C1 segment of cervical spinal cord (tissue), 14 donors: ENCODE results near the gene OR2T33.
"Not testable (repeated sequence)": the region's sequence is repeated elsewhere in the genome, so short reads cannot be mapped to it uniquely, and the experiment has no call there.

ENCODE experiments used
- DNase-seq, 14 donors: peaks; one replicate each; lab custom pipeline; 2025; lab: John Stamatoyannopoulos, UW

Gene OR2T33, protein sequence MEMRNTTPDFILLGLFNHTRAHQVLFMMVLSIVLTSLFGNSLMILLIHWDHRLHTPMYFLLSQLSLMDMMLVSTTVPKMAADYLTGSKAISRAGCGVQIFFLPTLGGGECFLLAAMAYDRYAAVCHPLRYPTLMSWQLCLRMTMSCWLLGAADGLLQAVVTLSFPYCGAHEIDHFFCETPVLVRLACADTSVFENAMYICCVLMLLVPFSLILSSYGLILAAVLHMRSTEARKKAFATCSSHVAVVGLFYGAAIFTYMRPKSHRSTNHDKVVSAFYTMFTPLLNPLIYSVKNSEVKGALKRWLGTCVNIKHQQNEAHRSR

GRCh38 chr1:248277876-248278275 is at the start of gene OR2T33:
Gene OR2T33, minus strand, starts transcription at chr1:248277976. Its CDS starts 4,162 bp downstream, at chr1:248273814.
- no peak for DNase-seq

DNA sequence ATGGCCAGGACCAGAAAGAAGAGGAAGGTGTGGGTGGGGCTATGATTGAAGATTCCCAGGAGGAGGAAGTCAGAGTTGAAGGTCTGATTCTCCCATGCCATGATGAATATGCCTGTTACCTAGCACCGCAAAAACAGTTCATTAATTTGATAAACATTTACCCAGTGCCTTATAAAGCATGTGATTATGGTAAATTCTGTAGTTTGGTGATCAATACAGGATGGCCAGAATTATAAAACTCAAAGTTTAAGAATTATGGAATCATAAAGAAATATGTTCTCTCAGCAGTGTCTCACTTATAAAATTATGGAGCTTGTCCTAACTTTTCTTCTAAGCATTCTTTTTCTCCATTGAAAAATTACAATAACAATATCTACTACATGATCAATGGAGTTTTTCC is 46.7 kb upstream of the OR2T33 start, which contains the start of gene OR2M7:
TSS of gene OR2M7 (minus strand) at position 101 of the 400 bp plus-strand sequence. CDS start at position 101, 0 bp downstream.
- no peak for DNase-seq

DNA sequence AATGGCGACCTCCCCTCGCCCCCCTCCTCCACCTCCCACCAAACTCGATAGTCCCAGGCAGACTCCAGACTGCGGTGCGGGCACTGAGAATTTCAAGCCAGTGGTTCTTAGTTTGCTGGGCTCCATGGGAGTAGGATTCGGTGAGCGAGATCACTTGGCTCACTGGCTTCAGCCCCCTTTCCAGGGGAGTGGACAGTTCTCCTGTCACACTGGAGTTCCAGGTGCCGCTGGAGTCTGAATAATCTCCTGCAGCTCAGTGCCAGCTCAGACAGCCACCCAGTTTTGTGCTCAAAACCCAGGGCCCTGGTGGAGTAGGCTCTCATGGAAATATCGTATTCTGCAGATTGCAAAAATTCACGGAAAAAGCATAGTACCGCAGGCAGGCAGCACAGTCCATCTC is 39.0 kb upstream of the OR2T33 start:
- no peak for DNase-seq

DNA sequence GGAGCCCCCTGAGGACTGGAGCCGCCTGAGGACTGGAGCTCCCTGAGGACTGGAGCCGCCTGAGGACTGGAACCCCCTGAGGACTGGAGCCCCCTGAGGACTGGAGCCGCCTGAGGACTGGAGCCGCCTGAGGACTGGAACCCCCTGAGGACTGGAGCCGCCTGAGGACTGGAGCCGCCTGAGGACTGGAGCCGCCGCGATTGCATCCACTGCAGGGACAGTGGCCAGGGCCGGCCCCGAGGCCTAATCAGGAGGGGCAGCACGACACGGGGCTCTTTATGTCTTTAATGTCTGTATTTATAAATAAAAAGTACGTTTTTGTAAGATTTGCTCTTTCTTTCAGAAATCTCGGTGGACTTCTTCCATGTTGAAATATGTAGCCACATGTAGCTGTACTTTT is 29.0 kb upstream of the OR2T33 start:
- DNase-seq: not testable (repeated sequence)

DNA sequence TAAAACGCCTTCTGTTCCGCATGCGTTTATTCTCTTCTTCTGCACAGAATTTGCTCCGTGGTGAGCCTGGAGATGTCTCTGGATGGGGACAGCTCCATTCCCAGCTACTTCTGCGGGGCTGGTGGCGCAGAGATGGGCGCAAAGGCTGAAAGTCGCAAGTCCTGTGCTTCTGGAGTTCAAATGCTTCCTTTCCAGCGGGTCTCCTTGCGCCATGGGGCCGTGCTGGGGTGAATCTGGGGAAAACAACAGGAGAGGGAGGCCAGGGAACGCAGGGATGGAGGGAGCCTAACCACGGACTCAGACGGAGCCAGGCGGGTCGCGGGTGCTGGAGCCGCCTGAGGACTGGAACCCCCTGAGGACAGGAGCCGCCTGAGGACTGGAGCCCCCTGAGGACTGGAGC is 28.3 kb upstream of the OR2T33 start:
- DNase-seq: no peak

GRCh38 chr1:248305672-248306071 is 27.9 kb upstream of the OR2T33 start:
- not testable (repeated sequence) for DNase-seq

DNA sequence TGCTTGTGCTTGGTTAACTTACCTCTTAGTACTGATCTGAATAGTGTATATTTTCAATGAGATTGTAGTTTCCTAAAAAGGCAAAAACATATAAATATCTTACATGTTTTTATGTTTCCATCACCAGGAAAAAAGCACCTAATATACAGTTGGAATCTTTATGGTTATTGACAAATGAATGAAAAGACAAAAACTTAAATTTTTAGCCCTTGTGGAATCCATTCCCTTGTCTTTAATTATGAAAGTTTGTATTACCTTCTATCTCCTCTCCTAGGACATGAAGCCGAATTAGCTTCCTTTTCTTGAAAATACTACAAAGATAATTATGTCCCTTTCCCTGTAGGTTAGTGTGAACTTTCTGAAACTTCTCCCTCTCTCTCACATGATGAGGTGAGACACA is 25.5 kb upstream of the OR2T33 start, which contains the start of gene OR2T12:
TSS of gene OR2T12 (minus strand) at position 101 of the 400 bp plus-strand sequence. CDS start 7,846 bp downstream, outside the sequence.
- no peak for DNase-seq

- no peak for DNase-seq
These were observed 10.6 kb upstream of the OR2T33 start for GRCh38 chr1:248288391-248288790.

DNA sequence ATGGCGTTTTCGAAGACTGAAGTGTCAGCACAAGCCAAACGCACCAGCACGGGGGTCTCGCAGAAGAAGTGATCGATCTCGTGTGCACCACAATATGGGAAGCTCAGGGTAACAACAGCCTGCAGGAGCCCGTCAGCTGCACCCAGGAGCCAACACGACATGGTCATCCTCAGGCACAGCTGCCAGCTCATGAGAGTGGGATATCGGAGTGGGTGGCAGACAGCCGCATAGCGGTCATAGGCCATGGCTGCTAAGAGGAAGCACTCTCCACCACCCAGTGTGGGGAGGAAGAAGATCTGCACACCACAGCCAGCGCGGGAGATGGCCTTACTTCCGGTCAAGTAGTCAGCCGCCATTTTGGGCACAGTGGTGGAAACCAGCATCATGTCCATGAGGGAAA is 4.6 kb downstream of the OR2T33 start:
- DNase-seq: not testable (repeated sequence)

DNA sequence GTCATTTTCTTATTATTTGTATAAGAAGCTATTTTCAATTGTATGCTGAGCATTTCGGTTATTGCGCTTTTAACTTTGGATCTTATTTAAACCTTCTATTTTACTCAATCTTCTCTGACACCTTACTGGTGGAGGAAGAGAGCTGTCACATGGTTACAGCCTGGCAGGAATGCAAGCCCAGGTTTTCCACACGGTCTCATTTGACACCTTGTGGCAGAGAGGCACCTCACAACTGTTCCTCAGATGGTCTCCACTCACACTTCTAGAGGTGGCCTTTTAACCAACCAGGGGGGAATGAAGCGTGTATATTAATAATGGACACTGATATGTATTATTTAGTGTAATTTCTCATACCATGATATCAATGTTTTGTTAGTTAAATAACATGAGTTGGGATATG is 9.6 kb downstream of the OR2T33 start:
- DNase-seq: no peak

DNA sequence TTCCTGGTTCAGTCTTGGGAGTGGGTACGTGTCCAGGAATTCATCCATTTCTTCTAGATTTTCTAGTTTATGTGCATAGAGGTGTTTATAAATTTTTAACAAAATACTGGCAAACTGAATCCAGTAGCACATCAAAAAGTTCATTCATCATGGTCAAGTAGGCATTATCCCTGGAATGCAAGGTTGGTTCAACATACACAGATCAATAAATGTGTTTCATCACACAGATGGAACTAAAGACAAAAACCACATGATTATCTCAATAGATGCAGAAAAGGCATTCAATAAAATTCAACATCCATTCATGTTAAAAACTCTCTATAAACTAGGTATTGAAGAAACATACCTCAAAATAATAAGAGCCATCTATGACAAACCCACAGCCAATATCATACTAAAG is 18.5 kb downstream of the OR2T33 start:
- not testable (repeated sequence) for DNase-seq

- DNase-seq: peak in 7 of 14 donors; percentile 1 to 52 (median 20)
These were observed 34.6 kb downstream of the OR2T33 start for GRCh38 chr1:248243204-248243603.

DNA sequence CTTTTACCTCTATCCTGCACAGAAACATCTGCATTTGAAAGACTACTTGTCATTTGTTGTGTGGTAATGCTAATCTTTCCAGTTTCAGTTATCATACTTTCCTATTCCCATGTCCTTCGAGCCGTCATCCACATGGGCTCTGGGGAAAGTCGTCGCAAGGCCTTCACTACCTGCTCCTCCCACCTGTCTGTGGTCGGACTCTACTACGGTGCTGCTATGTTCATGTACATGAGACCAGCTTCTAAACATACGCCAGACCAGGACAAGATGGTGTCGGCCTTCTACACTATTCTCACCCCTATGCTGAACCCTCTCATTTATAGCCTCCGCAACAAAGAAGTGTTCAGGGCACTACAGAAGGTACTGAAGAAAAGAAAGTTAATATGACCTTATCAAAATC is 38.3 kb downstream of the OR2T33 start:
- no peak for DNase-seq

DNA sequence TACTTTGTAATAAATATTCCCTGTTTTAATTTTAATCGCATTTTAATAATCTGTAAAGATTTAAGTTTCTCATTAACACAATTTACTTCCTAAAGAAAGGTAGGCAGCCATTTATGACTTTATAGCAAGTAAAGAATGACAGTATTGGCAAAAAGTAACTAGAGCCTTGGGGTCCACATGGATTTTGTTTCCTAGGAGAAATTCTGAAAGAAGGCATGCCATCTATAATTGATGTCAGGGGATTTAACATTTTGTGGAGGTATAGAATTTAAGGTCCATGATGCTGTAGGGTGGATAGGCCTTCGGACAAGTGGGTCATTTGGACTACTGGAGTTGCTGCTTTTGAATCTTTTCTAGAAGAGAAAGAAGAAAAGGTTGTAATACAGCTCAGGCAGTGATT is 46.7 kb downstream of the OR2T33 start, which contains the start of gene OR2M4:
TSS of gene OR2M4 (plus strand) at position 301 of the 400 bp plus-strand sequence. CDS start 7,512 bp downstream, outside the sequence.
- DNase-seq: no peak

- no peak for DNase-seq
These were observed 48.3 kb downstream of the OR2T33 start for GRCh38 chr1:248229360-248229908.

GRCh38 chr1:248225537-248225936 is 52.2 kb downstream of the OR2T33 start:
- DNase-seq: no peak
